GM19372 (cell line): ENCODE measurements around the gene PPP4R2.

Experiments
- ATAC-seq: cut with Tn5 transposase; IDR thresholded peaks from one replicate; pipeline ENCODE4 v1.9.1; 2021; ENCODE audit warnings: mild to moderate bottlenecking, low read depth, moderate library complexity; ENCODE audit not compliant: unreplicated experiment

Gene PPP4R2

GRCh38 chr3:73101881-73102280 is 105.3 kb downstream of the PPP4R2 start:
- ATAC-seq: no peak

DNA sequence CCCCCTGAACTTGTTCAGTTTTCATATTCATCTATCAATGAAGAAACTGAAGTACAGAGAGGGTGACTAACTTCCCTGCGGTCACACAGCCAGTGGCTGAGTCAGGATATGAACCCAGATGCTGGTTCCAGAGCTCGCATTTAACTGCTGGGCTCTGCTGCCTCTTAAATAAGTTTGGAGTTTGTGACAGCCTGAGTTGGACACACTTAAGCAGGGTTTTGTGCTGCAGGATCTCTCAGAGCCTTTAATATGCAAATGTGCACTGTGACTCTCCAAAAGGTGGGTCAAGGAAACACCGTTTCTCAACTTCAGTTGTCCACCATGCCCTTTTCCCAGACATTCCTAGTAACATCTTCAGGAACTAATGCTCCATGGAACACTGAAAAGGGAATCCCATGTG is 110.6 kb downstream of the PPP4R2 start:
- ATAC-seq: no peak

DNA sequence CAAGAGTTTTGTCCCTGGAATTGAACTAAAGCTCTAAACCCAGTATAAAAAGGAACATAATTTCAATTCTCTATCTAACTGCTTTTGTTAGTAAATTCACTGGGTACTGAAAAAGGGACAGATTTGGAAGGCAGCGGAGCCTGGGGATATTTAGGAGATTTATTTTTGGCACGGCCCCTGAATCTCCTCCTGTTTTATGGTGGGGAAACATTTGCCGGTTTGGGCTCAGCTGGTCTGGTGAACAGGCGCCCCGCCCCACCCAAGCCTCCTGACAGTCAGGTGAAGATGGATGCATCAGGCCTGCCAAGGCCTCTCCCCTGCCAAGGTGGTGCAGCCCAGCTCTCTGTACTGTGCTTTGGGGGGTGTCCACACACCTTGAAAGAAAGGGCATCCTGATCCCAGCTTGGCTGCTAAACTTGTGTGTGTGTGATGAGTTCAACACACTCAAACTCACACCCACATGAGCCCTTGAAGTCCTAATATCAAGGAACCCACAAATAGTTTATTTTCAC is 111.1 kb downstream of the PPP4R2 start:
- ATAC-seq: no peak

GRCh38 chr3:73108750-73109149 is 112.1 kb downstream of the PPP4R2 start:
- ATAC-seq: no peak

DNA sequence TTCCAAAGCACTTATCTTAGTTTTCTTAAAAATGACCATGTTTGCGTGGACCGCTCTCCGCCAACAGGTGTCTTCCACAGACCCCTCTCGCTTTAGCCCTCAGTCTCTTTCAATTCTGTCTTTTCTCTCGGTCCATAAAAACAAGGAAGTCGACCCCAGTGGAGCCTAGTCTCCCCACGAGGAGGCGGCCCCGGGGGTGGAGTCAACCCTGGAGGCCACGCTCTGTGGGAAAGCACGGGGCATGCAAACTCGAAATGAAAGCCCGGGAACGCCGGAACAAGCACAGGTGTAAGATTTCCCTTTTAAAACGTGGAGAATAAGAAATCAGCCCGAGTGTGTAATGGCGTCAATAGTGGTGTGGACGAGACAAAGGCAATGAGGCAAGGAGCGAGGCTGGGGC is 113.9 kb downstream of the PPP4R2 start:
- ATAC-seq: no peak

DNA sequence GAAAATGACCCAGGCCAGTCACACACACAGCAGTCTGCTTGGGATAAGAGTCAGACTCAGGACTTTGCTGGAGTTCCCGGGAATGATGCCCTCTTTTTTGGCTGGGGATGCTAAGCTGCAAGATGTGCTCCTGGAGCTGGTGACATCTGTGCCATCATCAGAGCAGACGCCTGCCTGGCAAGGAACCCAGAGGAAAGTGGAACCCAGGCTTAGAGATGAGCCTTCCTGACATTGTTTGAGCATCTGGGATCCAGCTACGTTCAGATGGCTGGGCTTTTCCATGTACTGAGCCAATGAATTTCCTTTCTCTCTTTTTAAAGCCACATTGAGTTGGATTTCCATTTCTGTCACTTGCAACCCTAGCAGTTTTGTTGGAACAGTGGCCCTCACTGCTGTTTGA is 118.1 kb downstream of the PPP4R2 start:
- no peak for ATAC-seq

GRCh38 chr3:73115806-73116205 is 119.2 kb downstream of the PPP4R2 start:
- ATAC-seq: no peak
